ENCODE results near the gene PLA2R1.

DNA sequence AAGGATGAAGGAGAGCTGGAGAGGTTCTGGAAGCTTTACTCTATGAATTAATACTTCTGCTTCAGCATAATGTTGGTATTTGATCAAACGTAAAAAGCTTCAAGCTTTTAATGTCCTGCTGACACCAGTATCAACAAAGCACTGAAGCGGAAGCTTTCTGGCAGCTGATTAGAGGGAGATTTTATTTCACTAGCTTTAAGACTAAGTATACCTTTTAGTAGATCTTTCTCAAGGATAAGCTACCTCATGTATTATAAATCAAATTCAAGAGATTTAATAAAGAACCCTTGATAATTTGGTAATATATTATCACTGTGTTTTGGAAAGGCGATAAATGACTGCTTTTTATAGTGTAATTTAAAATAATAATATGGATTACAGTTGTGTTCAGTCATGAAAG lies 136.4 kb downstream of the PLA2R1 start:
- TF ChIP-seq POLR2AphosphoS5 (IDR thresholded peaks at IDR 0.05; ENCODE audit: low read depth, low read length) (no peak), SIN3A (IDR thresholded peaks at IDR 0.05; ENCODE audit: borderline replicate concordance, low read depth, low read length) (no peak), JUND (IDR thresholded peaks at IDR 0.05) (no peak)
- TF ChIP-seq, protein P1, sequence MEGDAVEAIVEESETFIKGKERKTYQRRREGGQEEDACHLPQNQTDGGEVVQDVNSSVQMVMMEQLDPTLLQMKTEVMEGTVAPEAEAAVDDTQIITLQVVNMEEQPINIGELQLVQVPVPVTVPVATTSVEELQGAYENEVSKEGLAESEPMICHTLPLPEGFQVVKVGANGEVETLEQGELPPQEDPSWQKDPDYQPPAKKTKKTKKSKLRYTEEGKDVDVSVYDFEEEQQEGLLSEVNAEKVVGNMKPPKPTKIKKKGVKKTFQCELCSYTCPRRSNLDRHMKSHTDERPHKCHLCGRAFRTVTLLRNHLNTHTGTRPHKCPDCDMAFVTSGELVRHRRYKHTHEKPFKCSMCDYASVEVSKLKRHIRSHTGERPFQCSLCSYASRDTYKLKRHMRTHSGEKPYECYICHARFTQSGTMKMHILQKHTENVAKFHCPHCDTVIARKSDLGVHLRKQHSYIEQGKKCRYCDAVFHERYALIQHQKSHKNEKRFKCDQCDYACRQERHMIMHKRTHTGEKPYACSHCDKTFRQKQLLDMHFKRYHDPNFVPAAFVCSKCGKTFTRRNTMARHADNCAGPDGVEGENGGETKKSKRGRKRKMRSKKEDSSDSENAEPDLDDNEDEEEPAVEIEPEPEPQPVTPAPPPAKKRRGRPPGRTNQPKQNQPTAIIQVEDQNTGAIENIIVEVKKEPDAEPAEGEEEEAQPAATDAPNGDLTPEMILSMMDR (IDR thresholded peaks at IDR 0.05) = no peak

All from SK-N-SH (cell line).